HuH-7 (cell line): Measurements from ENCODE around the gene EYA3.

Experiments
- DNase-seq: peaks from one replicate; pipeline ENCODE4 v3.0.0; 2011; ENCODE audit warnings: low spot score

The EYA3 gene

DNA sequence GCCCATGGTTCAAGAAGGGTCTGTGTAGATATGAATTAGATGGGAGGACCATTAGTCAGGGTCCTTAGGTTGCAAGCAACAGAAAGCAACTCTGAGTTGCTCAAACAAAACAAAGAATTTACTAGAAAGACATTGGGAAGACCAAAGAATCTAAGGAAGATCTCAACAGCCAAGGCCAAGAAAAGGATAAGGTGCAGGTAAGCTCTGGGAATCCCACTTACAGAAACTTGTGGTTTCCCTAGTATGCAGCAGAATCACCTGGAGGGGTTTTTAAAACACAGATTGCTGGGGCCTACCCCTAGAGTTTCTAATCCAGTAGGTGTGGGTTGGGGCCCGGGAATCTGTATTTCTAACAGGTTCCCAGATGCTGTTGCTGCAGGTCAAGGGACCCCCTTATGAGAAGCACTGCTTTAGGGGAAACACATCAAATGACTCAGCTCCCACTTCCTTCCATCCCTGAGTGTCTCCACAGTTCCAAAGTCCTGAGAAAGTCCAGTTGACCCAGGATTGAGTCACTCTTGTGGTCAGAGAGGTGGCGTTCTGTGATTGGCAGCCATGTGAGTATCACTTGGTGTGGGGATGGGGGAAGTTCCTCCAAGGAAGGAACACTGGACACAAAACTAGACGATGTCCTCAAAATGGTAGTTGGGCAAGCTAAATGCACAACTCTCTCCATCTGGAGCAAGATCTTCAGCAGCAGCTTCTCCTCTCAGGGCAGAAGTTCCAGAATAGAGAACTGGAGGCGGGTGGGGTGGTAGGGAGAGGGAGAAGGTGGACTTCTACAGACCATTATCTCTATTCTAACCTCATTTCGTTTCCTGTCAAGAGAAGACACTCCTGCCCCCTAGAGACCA is 24.2 kb upstream of the EYA3 start:
- peak; percentile 34 for DNase-seq

DNA sequence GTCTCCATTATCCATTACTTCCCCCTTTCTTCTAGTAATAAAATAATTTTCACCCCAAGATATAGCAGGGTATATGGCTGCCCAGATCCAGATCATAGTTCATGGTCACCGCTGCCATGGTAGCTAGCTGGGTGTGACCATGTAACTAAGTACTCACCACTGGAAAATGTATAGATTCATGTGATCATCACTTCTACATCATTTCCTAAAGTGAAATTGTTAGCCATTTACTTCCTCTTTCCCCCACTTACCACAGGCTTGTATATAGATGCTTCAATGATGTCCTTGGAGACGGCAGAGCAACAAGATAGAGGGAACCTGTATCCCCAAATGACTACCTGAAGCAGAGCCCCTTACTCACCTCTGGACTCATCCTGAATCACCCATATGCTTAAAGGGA is 22.7 kb upstream of the EYA3 start:
- no peak for DNase-seq

DNA sequence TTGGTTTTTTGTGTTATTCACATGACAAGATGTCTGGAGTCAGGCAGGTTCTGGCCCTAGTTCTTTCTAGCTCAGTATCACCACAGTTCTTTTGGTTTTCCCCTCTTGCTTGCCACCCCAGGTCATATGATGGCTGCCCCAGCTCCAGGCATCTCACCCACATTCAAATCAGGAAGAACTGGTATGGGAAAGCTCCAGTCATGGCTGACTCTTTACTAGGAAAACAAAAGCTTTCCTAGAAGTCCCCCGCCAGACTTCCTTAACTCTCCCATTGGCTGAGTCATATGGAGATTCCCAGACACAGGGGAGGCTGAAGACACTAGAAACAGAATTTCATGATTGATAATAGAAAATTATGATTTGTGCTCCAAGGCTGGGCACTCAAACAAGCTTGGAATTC is 22.1 kb upstream of the EYA3 start:
- no peak for DNase-seq

DNA sequence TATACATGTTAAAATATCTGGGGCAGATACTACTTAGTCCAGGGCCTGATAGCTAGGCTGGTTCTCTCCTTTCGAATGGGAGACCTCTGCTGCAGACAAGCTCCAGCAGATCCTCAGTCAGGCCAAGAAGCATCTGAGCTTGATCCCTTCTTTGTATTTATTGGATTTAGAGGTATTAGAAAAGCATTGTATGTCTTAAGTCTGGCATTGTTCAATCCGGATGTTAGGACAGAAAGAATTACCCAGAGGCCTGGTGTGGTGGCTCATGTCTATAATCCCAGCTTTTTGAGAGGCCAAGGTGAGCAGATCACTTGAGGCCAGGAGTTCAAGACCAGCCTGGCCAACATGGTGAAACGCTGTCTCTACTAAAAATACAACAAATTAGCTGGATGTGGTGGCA is 21.2 kb upstream of the EYA3 start:
- DNase-seq: no peak

DNA sequence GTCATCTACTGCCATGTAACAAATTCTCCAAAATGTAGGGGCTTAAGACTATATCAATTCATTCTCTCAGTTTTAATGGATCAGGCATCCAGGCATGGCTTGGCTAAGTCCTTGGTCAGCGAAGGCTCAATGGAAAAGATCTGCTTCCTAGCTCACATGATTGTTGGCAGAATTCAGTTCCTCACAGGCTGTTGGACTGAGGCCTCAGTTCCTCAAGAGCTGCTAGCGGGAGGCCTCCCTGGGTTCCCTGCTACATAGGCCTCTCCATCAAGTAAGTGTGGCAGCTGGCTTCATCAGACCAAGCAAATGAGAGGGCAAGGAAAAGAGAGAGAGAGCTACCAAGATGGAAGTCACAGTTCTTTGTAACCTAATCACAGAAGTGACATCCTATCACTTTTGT is 19.6 kb upstream of the EYA3 start:
- DNase-seq: no peak

DNA sequence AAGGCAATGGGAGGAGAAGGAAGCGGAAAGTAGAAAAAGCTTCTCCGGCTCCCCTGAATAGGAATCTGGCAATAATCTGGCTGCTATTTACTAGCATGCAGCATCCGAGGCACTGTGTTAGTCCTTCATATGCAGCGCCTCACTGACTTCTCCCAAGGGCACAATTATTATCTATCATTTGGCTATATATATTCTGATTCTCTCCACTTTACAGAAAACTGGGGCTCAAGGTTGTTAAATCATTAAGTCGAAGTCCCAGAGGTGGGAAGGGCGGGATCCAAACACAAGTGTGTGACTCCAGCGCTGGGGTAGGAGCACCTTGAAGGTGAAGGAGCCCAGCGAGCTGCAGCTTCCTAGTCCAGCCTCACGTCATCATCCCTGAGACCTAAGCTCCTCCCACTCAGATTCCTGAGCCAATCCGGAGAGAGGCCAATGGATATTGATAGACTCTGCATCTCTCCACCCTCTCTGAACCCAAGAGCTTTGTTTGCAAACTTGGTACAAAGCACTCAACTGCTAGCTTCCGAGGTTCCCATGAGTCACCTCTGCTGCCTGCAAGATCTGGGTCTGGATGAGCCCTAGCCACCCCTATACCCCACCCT is 16.6 kb upstream of the EYA3 start:
- DNase-seq: peak; percentile 52

DNA sequence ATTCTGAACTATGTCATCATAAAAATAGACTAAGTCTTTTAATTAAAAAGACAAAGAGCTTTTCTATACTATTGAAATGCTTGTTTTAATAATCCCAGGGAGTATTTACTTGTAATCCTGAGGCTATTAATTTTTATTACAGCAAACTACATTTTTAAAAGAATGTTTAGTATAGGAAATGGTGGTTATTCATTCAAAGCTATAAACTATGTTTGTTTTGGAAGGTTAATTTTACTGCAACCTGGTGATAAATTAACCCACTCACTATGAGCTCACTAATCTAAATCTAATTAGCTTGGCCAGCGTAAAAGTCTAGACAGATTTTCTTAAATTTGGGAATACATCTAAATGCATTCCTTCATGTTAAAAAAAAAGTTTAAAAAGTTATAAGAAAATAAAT is 13.8 kb upstream of the EYA3 start:
- no peak for DNase-seq

DNA sequence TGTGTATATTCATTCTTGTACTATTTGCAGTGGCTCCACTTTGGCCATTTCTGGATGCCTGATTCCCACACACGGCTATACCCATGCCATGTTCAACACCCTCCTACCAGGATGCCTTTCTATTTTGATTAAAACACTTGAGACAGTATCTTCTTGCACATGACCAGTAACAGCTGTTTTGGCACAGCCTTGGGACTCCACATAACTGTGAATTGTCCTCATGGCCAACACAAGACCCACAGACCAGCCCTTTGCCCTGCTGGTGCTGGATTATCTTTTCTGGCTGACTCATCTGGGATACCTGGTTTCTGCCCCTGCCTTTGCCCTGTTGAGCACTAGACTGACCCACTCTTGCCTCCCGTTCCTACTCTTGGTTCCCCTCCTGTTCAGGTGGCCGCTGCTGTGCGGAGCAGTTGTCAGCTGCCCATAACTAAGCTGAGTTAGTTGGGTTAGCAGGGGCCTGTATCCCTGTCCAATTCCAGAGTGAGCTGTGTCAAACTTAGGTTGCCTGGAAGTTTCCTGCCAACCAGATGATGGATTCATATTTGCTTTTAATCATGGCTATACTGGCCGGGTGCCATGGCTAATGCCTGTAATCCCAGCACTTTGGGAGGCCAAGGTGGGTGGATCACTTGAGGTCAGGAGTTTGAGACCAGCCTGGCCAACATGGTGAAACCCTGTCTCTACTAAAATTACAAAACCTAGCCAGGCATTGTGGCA is 10.8 kb upstream of the EYA3 start:
- DNase-seq: no peak

DNA sequence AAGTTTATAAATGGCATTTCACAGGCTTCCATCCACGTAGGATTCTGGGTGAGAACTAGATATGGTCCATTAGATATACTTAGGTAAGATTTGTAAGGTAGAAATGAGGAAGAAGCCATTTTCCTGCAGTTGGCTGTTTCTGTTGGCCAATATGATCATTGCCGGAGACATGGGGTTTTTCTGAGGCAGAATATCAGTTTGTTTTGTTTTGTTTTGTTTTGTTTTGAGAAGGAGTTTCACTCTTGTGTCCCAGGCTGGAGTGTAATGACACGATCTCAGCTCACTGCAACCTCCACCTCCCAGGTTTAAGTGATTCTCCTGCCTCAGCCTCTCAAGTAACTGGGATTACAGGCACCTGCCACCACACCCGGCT is 8.7 kb upstream of the EYA3 start:
- no peak for DNase-seq

DNA sequence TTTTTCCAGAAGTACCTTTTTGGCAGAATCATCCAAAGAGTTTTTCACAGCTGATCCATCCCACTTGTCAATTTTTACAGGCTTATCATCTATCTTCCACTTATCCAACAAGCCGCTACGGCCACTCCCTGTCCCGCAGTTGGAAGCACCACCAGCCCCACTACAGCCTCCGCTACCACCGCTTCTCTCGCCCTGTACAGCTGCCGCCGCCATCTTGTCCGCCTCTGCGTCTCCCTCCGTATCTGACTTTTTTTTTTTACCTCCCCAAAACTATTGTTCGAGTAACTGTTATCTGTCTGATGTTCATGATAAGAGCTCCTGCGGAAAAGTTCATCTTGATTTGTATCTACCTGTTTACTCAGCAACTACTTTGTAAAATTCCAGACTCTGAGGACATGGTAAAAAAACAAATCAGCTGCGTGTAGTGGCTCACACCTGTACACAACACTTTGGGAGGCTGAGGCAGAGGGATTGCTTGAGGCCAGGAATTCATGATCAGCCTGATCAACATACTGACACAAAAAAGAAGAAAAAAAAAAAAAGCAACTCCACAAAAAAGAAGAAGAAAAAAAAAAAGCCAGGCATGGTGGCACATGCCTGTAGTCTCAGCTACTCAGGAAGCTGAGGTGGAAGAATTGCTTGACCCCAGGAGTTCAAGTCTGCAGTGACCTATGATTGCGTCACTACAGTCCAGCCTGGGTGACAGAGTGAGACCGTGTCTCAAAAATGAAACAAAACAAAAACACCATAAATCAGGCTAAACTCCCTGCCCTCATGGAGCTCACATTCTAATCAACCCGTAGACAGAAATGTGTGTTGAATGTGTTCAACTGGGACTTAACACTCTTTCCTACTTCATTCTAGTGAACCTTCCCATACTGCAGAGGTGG is 8.0 kb upstream of the EYA3 start:
- no peak for DNase-seq

DNA sequence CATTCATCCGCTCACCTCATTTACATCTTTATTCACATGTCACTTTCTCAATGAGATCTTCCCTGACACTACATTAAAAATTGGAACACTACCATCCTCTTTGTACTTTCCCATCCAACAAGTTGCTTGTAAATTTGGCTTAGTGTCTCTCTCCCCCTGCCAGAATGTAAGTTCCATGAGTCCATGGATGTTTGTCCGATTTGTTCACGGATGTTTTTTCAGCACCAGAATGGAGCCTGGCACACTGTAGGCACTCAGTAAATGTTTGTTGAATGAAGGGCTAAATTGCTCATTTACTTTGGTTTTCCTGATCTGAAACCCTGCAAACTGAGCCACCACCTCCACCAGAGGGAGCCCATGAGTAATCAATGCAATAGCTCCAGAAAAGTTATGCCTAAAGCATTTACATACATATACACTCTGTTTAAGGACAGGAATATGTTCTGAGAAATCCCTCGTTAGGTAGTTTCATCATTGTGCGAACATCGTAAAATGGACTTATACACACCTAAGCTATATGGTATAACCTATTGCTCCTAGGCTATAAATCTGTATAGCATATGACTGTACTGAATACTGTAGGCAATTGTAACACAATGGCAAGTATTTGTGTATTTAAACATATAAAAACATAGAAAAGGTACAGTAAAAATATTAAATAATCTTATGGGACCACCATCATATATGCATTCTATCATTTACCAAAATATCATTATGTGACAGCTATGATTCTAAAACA is 2.8 kb upstream of the EYA3 start:
- DNase-seq: peak; percentile 56

DNA sequence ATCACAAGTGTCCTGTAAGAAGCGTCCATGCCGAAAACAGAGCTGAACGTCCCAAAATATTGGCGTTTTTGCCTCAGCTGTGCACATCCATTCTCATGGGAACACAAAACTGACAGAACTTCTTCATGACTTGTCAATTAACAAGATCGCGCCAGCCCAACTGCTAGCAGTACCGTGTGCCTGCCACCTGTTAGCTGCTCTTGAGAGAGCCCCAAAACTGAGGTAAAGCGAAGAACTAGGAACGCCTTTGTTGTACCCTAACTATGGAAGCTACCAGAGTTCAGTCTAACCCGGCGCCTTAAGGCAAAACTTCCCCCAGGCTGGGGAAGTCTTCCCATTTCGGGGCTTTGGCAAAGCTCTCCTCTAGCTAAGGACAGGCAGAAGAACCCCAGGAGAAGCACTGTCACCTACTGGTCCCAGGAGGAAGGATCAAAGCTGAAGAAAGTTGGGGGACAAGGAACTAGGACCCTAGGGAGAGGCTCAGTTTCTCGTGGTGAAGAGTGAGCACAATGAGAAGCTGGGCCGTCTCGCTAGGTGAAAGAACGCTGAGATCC is 719 bp downstream of the EYA3 start:
- peak; percentile 7 for DNase-seq

DNA sequence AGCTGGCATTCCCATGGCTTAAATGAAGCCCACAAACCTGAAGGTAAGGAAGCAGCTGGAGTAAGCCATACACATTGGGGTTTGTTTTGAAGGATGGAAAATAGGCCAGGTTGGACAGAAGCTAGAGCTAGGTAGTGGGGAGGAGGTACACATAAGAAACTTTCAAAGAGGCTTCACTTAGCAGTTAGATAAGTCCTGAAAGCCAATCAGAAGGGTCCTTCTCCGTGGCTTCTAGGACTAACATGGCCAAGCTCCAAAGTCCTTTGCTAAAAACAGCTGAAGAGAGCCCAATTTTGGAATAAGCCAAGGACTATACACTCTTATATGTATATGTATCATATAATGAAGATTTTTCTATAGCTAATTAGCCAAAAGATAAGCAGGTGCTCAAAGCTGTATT is 1.8 kb downstream of the EYA3 start:
- DNase-seq: no peak

DNA sequence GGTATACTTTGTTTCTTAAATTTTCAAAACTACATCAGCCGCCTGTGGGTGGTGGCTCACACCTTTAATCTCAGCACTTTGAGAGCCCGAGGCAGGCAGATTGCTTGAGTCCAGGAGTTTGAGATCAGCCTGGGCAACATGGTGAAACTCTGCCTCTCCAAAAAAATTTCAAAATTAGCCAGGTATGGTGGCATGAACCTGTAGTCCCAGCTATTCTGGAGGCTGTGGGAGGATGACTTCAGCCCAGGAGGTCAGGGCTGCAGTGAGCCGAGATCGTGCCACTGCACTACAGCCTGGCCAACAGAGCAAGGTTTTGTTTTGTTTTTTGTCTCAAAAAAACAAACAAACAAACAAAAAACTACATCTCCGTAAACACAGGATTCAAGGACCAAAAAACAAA is 3.3 kb downstream of the EYA3 start:
- no peak for DNase-seq

DNA sequence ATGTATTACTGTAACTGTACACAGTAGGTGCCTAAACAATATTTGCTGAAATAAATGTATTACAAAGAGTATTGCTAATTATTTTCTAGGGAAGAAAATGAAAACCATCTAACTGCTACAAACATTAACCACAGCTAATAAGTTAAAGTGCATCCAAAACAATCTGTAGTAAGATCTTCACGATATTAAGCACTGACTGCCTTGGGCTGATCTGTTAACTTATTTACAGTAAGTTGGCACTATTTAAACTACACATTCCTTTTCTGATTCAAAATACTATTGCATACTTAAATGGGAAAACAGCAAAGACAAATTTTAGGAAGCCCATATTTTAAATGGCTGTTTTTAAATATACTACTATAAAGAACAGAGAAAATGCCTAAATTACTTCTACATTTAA is 4.5 kb downstream of the EYA3 start:
- no peak for DNase-seq

DNA sequence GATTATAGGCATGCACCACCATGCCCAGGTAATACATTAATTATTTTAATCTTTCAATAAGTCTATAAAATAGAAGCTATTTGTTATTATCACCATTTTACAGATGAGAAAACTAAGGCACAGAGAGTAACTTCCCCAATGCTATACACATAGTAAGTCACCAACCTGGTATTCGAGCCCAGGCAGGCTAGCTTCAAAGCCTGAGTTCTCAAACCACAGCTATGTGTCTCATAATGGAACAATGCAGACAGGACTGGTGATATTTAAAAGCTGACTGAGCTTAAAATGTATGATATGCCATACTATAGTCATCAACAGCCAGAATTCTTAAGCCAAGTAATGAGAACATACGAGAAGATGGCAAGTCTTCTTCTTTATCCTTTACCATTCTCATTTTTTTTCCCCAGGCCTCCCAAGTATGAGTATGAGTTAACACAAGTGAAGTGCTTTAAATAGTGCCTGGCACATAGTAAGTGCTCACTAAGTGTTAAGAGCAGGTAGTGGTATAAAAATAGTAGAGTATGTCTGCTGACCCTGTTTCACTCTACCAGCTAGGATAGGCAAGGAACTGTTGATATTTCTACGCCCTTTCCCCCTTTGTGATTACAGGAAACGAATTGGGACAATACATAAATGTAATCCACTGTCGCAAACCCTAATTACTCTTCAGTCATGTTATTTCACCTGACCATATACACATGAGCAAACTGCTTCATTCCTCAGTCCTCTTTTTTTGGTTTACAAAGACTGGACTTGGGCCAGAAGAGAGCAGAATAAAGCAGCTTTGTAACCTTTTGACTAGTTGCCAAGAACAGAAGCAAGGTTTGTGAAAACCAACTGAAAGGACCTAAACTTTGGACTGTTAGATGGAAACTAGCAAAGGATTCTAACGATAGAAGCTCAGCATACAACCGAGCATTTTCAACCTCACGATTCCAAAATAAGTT is 9.5 kb downstream of the EYA3 start:
- no peak for DNase-seq

DNA sequence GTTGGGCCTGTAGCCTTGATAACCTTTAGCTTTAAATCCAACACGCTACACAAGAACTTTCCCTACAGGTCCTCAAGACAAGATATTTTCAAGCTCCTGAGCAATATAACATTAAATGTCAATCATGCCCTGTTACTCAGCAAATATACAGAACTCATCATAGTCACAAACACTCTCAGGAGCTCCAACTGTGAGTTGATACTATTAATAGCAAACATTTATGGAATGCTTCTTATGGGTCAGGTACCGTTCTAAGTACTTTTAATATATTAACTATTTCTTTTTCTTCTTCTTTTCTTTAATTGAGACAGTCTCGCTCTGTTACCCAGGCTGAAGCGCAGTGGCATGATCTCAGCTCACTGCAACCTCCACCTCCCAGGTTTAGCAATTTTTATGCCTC is 10.1 kb downstream of the EYA3 start:
- no peak for DNase-seq

DNA sequence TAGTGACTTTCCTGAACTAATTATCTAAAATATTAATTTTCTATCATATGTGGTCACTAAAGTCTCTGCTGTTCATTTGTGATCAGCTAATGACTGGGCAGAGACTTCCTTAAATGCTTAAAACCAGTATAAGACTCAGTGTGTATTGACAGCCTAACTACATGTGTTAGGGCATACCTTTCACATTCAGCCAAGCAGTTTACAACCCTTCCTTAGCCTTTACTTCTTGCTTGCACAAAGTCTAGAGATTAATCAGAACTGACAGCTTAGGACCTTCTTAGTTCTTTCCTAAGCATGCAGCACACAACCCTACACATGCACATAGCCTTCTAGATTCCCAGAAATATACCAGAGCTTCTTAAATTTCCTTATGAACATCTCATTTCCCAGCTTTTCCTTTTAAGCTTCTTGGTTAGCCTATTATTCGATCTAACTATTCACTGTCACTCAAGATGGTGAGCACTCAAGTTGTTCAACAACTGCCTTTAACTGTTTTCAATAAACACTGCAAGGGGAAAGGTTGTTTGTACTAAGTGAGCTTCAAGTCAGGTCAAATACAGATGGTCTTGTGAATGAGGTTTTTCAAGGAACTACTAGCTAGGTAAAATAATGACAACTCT is 13.4 kb downstream of the EYA3 start:
- no peak for DNase-seq

DNA sequence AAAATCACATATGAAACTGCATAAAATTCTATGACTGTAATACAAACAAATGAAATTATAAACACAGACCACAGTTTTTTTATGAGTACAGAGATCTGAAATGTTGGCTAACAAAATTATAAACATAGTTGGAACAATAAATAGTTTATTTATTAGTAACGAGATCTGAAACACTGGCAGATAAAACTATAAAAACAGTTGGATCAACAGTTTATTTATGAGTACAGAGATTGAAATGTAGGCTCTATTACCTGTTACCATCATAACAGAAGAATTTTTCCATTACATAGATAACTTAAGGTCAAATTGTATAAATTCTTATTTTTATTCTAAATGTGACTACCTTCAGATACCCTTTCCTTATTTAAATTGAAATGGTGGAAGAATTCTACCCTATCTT is 14.5 kb downstream of the EYA3 start:
- DNase-seq: no peak

DNA sequence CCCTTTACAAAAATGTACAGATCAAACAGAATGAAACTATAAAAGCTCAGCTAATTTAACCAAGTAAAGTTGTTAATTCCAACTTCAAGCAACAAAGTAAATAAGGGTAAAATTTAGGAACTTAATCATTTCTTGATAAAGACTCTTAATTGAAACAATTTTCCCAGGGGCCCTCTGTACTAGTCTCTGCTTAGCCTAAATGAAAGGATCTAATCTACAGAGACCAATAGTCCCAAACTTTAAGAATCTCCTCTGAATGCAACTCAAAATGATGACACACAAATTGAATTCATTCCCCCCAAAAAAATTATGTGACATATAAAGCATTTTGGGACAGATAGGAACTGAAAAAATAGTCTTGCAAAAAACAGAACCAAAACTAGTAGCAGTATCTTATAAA is 16.6 kb downstream of the EYA3 start:
- DNase-seq: no peak
